H9 (cell line): Measurements from ENCODE around the gene SPOCD1. TPM values are rescaled to one million over a fixed set of nuclear protein-coding genes. Genes with fewer than 3 reads are reported as not detected.

Experiments used
- DNase-seq: peaks from one replicate; pipeline ENCODE4 v3.0.0-alpha.2; 2017
- H2AFZ ChIP-seq: one replicate; pipeline ENCODE4 v1.6.1; 2013; ENCODE audit warnings: mild to moderate bottlenecking, low read length, control low read depth, moderate library complexity
- H2AK5ac ChIP-seq: 2 replicates; pipeline ENCODE4 v1.6.1; 2013; ENCODE audit warnings: low read length, control low read depth, mixed read lengths; ENCODE audit not compliant: insufficient read length
- H2BK120ac ChIP-seq: one replicate; pipeline ENCODE4 v1.6.1; 2013; ENCODE audit warnings: low read depth, mild to moderate bottlenecking, low read length, control low read depth, inconsistent platforms; ENCODE audit not compliant: poor library complexity, severe bottlenecking
- H2BK12ac ChIP-seq: 2 replicates; pipeline ENCODE4 v1.6.1; 2013; ENCODE audit warnings: low read length, control low read depth, mixed read lengths, low read depth; ENCODE audit not compliant: insufficient read length
- H2BK15ac ChIP-seq: 2 replicates; pipeline ENCODE4 v1.6.1; 2013; ENCODE audit warnings: low read depth, low read length, control low read depth
- H2BK20ac ChIP-seq: one replicate; pipeline ENCODE4 v1.6.1; 2013; ENCODE audit warnings: low read depth, mild to moderate bottlenecking, low read length, control low read depth, inconsistent platforms; ENCODE audit not compliant: poor library complexity, severe bottlenecking
- H2BK5ac ChIP-seq: 2 replicates; pipeline ENCODE4 v1.6.1; 2013; ENCODE audit warnings: low read length, control low read depth, mixed read lengths; ENCODE audit not compliant: insufficient read length
- H3K14ac ChIP-seq: 2 replicates; pipeline ENCODE4 v1.6.1; 2013; ENCODE audit warnings: low read length, control low read depth; ENCODE audit not compliant: insufficient read depth
- H3K18ac ChIP-seq: 2 replicates; pipeline ENCODE4 v1.6.1; 2013; ENCODE audit warnings: low read depth, mild to moderate bottlenecking, mixed read lengths, low read length, control low read depth; ENCODE audit not compliant: insufficient read length
- H3K23ac ChIP-seq: 2 replicates; pipeline ENCODE4 v1.6.1; 2013; ENCODE audit warnings: low read length, control low read depth, mixed read lengths, low read depth; ENCODE audit not compliant: insufficient read length
- H3K23me2 ChIP-seq: 2 replicates; pipeline ENCODE4 v1.6.1; 2013; ENCODE audit warnings: low read depth, mild to moderate bottlenecking, mixed read lengths, low read length, control low read depth; ENCODE audit not compliant: insufficient read length, poor library complexity, severe bottlenecking
- H3K27ac ChIP-seq: 2 replicates; pipeline ENCODE4 v1.5.1; 2013; ENCODE audit warnings: low read length, control low read depth, mixed read lengths, low read depth; ENCODE audit not compliant: insufficient read length
- H3K27me3 ChIP-seq: 2 replicates; pipeline ENCODE4 v1.6.1; 2013; ENCODE audit warnings: low read length, control low read depth, inconsistent platforms; ENCODE audit not compliant: insufficient read depth
- H3K4ac ChIP-seq: 2 replicates; pipeline ENCODE4 v1.6.1; 2013; ENCODE audit warnings: low read depth, mild to moderate bottlenecking, control low read depth, inconsistent platforms, low read length, moderate library complexity
- H3K4me1 ChIP-seq: 2 replicates; pipeline ENCODE4 v1.6.1; 2013; ENCODE audit warnings: low read length, control low read depth, inconsistent platforms; ENCODE audit not compliant: insufficient read depth
- H3K4me2 ChIP-seq: 2 replicates; pipeline ENCODE4 v1.6.1; 2013; ENCODE audit warnings: low read length, control low read depth, mixed read lengths; ENCODE audit not compliant: insufficient read length, insufficient read depth
- H3K56ac ChIP-seq: 2 replicates; pipeline ENCODE4 v1.6.1; 2013; ENCODE audit warnings: low read depth, mild to moderate bottlenecking, mixed read lengths, low read length, control low read depth; ENCODE audit not compliant: insufficient read length
- H3K79me1 ChIP-seq: 2 replicates; pipeline ENCODE4 v1.6.1; 2013; ENCODE audit warnings: low read depth, mild to moderate bottlenecking, moderate library complexity, low read length, control low read depth, inconsistent platforms; ENCODE audit not compliant: insufficient read depth, poor library complexity, severe bottlenecking
- H3K79me2 ChIP-seq: 2 replicates; pipeline ENCODE4 v1.6.1; 2013; ENCODE audit warnings: low read length, control low read depth, inconsistent platforms; ENCODE audit not compliant: insufficient read depth
- H3K9ac ChIP-seq: 2 replicates; pipeline ENCODE4 v1.6.1; 2013; ENCODE audit warnings: low read length, control low read depth, mixed read lengths; ENCODE audit not compliant: insufficient read length; ENCODE audit errors: extremely low read depth
- H3K9me3 ChIP-seq: one replicate; pipeline ENCODE4 v1.6.1; 2013; ENCODE audit warnings: low read depth, low read length, inconsistent platforms; ENCODE audit not compliant: control insufficient read depth
- H3T11ph ChIP-seq: one replicate; pipeline ENCODE4 v1.6.1; 2013; ENCODE audit warnings: mild to moderate bottlenecking, low read length, control low read depth, inconsistent platforms
- H4K20me1 ChIP-seq: one replicate; pipeline ENCODE4 v1.6.1; 2013; ENCODE audit not compliant: control insufficient read depth, insufficient read length, insufficient read depth
- H4K5ac ChIP-seq: 2 replicates; pipeline ENCODE4 v1.6.1; 2013; ENCODE audit warnings: low read depth, mild to moderate bottlenecking, mixed read lengths, low read length, control low read depth; ENCODE audit not compliant: insufficient read length
- H4K8ac ChIP-seq: replicated peaks from 2 replicates; pipeline ENCODE4 v1.6.1; 2013; ENCODE audit warnings: low read length, control low read depth, mixed read lengths, low read depth; ENCODE audit not compliant: insufficient read length
- H4K91ac ChIP-seq: 2 replicates; pipeline ENCODE4 v1.6.1; 2013; ENCODE audit warnings: low read depth, mild to moderate bottlenecking, moderate library complexity, mixed read lengths, low read length, control low read depth; ENCODE audit not compliant: insufficient read length
- H3K27ac Mint-ChIP-seq, 3 experiments: 2 replicates in 2 of 3; 3 replicates in 1 of 3; pipeline ENCODE4 v1.8.0; 2020 to 2021; ENCODE audit warnings: mixed read lengths in 3 of 3, mild to moderate bottlenecking in 1 of 3, moderate library complexity in 1 of 3
- H3K27me3 Mint-ChIP-seq: 2 replicates; pipeline ENCODE4 v1.8.0; 2021; ENCODE audit warnings: low read depth, mild to moderate bottlenecking, moderate library complexity, mixed read lengths
- H3K36me3 Mint-ChIP-seq, 3 experiments: 2 replicates in 2 of 3; 3 replicates in 1 of 3; pipeline ENCODE4 v1.8.0; 2020 to 2021; ENCODE audit warnings: low read depth in 3 of 3, mixed read lengths in 3 of 3; ENCODE audit not compliant: insufficient read depth in 1 of 3
- H3K4me1 Mint-ChIP-seq, 2 experiments: 2 replicates each; pipeline ENCODE4 v1.8.0; 2020; ENCODE audit warnings: mixed read lengths in 2 of 2
- H3K4me3 Mint-ChIP-seq, 2 experiments: 2 replicates in 1 of 2; 3 replicates in 1 of 2; pipeline ENCODE4 v1.8.0; 2020 to 2021; ENCODE audit warnings: mild to moderate bottlenecking in 2 of 2, mixed read lengths in 2 of 2, moderate library complexity in 1 of 2
- H3K9me3 Mint-ChIP-seq, 2 experiments: 2 replicates in 1 of 2; 3 replicates in 1 of 2; pipeline ENCODE4 v1.8.0; 2020; ENCODE audit warnings: mild to moderate bottlenecking in 2 of 2, mixed read lengths in 2 of 2, moderate library complexity in 1 of 2
- WGBS: extraction: QIAGEN DNeasy Blood & Tissue Kit; methylation state at CpG from one replicate; pipeline ENCODE4 v1.1.7; 2013; ENCODE audit warnings: missing lambda C conversion rate, low lambda C conversion rate, mixed read lengths; ENCODE audit not compliant: insufficient read length; ENCODE audit errors: extremely low coverage; 5-methylcytosine and 5-hydroxymethylcytosine counted together
- total RNA-seq: library from RNA; stranded (reverse); gene quantifications from 2 replicates; pipeline ENCODE4 v1.2.1, GENCODE V29; 2021
- TF ChIP-seq, protein P1 (sequence below): fragments of 200-600 bp; sonication (generic); conservative IDR thresholded peaks from 3 replicates; pipeline ENCODE4 v1.8.0; 2021; ENCODE audit warnings: antibody characterized with exemption, mild to moderate bottlenecking

Gene SPOCD1
- total RNA-seq, 1 experiment from 2014 or later = 1.5 TPM

DNA sequence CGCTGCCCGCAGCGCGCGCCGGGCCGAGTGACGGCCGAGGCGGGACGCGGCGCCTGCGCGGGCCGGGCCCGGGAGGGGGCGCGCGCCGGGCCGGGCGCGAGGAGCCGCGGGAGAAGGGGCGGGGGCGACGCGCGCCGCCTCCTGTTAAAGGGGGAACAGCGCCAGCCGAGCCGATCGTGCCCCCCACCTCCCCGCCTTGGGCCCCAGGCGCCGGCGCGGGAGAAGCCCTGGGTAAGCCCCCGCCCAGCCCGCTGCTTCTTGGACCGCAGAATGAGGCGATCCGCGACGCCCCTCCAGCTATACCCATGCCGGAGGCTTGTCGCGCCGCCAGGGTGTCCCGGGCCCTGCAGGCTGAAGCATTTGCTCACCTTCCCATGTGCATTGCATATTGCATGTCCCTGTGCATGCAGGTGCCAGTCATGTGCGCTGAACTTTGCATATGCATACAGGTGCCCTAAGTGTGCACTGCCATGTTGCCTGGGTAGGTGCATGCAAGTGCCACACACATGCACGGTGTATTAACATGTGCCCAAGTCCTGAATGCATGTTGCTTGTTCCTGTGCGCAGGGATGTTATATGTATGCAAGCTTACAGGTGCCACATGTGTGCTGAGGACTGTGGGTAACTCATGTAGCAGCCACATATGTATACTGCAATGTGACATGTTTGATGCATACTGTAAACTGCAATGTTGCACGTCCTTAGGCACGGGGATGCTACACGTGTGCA is 51.3 kb downstream of the SPOCD1 start, which contains the start of gene ADGRB2:
Gene ADGRB2 (minus strand): TSS at position 29 of the 729 bp plus-strand sequence. CDS start 7,119 bp downstream, outside the sequence.
- peak within 1 kb of the TSS; percentile 71 to 93 for H3K4me3 Mint-ChIP-seq
- H3K56ac ChIP-seq = no peak within 1 kb of the TSS
- H4K8ac ChIP-seq = no peak within 1 kb of the TSS
- TF ChIP-seq, protein P1, sequence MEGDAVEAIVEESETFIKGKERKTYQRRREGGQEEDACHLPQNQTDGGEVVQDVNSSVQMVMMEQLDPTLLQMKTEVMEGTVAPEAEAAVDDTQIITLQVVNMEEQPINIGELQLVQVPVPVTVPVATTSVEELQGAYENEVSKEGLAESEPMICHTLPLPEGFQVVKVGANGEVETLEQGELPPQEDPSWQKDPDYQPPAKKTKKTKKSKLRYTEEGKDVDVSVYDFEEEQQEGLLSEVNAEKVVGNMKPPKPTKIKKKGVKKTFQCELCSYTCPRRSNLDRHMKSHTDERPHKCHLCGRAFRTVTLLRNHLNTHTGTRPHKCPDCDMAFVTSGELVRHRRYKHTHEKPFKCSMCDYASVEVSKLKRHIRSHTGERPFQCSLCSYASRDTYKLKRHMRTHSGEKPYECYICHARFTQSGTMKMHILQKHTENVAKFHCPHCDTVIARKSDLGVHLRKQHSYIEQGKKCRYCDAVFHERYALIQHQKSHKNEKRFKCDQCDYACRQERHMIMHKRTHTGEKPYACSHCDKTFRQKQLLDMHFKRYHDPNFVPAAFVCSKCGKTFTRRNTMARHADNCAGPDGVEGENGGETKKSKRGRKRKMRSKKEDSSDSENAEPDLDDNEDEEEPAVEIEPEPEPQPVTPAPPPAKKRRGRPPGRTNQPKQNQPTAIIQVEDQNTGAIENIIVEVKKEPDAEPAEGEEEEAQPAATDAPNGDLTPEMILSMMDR = 0 out of 3 replicates have a peak, but pooled peaks have one; percentile 24
- no peak within 1 kb of the TSS for H2BK15ac ChIP-seq
- H3K79me1 ChIP-seq = no peaks in the 10 kb centered on the region
- no peak within 1 kb of the TSS for H3T11ph ChIP-seq
- no peaks in the 10 kb centered on the region for H3K36me3 Mint-ChIP-seq
- H4K91ac ChIP-seq = no peak within 1 kb of the TSS
- H2BK5ac ChIP-seq = no peak within 1 kb of the TSS
- peak within 1 kb of the TSS; percentile 73 for H3K4me2 ChIP-seq
- H3K9me3 Mint-ChIP-seq = no peaks in the 10 kb centered on the region; a peak in 2 of 5 replicates
- H3K23ac ChIP-seq = no peak within 1 kb of the TSS
- H3K27ac ChIP-seq = no peak within 1 kb of the TSS
- H3K14ac ChIP-seq = no peak within 1 kb of the TSS
- H3K9me3 ChIP-seq = no peaks in the 10 kb centered on the region
- no peak within 1 kb of the TSS for H2AFZ ChIP-seq
- DNase-seq = peak; percentile 61
- H4K20me1 ChIP-seq = no peaks in the 10 kb centered on the region
- no peak within 1 kb of the TSS for H3K18ac ChIP-seq
- H3K27ac Mint-ChIP-seq = peak within 1 kb of the TSS in 1 of 3 experiments; percentile 59; a peak in 1 of 7 replicates
- peaks cover 54 to 68% of the 10 kb centered on the region in 2 experiments for H3K4me1 Mint-ChIP-seq
- no peak within 1 kb of the TSS for H2BK12ac ChIP-seq
- H3K27me3 Mint-ChIP-seq = peaks cover 57% of the 10 kb centered on the region
- H3K79me2 ChIP-seq = no peaks in the 10 kb centered on the region
- no peak within 1 kb of the TSS for H2BK20ac ChIP-seq
- H3K27me3 ChIP-seq = peaks cover 2% of the 10 kb centered on the region; the same call in 1 of the 2 replicates
- no CpG with 5 or more reads among the region's 59 CpGs for WGBS
- H3K9ac ChIP-seq = no peak within 1 kb of the TSS
- peaks cover 10% of the 10 kb centered on the region for H3K23me2 ChIP-seq
- no peak within 1 kb of the TSS for H3K4ac ChIP-seq
- no peak within 1 kb of the TSS for H4K5ac ChIP-seq
- H2AK5ac ChIP-seq = no peak within 1 kb of the TSS
- no peak within 1 kb of the TSS for H2BK120ac ChIP-seq
- H3K4me1 ChIP-seq = peaks cover 2% of the 10 kb centered on the region; the same call in 1 of the 2 replicates
